Sigmoid colon (tissue), 4 donors: ENCODE measurements around the gene MYO10.

Experiments
- EP300 ChIP-seq, 4 donors: sonication (generic); formaldehyde crosslinking; IDR thresholded peaks; one replicate each; pipeline ENCODE4 v1.6.1; 2017; ENCODE audit warnings: antibody characterized with exemption in 4 of 4
- POLR2A ChIP-seq, 2 donors: fragments of 450-650 bp; IDR thresholded peaks; one replicate each; pipeline ENCODE4 v1.6.1; 2016; ENCODE audit warnings: antibody characterized with exemption in 2 of 2, mild to moderate bottlenecking in 2 of 2, moderate library complexity in 2 of 2
- POLR2AphosphoS5 ChIP-seq, 4 donors: sonication (generic); formaldehyde crosslinking; IDR thresholded peaks; one replicate each; pipeline ENCODE4 v1.6.1; 2017; ENCODE audit warnings: antibody characterized with exemption in 4 of 4
- TF ChIP-seq, protein P1 (sequence below), 4 experiments: fragments of 450-650 bp in 3 of 4; fragments of 200-600 bp in 1 of 4; IDR thresholded peaks; one replicate each; pipeline ENCODE4 v1.5.1; 2016 to 2019; ENCODE audit warnings: antibody characterized with exemption in 4 of 4, mild to moderate bottlenecking in 3 of 4, moderate library complexity in 2 of 4

DNA sequence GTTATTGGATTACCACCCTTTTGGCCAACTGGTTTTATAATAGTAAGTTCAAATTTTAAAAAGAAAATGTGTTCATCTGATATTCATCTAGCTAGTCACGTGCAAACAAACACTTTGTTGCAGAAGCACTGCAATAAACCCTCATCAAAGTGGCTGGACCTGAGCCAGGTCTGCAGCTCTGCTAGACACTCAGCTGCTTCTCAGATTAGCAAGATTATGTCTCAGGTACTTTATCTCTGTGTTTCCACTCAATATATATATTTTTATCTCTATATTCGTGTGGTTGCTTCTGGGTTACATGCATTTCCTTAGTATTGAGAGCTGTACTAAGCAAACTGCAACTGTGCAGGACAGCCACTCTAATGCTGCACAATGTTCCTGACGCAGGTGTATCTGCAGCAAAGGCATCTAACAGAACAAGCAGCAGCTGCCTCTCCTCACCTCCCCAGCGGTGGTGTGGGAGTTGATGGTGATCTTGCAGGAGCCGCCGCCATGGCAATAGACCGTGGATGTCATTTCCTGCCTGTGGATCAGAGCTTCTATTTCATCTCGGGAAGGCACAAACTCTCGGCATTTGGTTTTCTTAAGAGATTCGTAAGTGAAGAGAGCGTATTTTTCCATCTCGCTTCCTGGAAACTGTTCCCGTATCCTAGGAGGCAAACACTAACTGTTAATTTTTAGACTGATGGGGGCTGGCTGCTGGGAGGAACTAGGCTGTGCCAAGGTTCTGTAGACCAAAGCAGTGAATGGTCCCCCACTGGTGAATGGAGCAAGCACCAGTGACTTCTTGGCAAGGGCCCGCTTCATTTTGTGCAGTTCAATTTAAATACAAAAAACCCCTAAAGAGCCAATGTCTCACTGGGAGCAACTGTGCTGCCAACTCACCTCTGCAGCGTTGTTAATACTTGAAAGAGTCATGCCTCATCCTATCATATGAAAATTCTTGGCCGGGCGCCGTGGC is 262.6 kb downstream of the MYO10 start:
- TF ChIP-seq, protein P1, sequence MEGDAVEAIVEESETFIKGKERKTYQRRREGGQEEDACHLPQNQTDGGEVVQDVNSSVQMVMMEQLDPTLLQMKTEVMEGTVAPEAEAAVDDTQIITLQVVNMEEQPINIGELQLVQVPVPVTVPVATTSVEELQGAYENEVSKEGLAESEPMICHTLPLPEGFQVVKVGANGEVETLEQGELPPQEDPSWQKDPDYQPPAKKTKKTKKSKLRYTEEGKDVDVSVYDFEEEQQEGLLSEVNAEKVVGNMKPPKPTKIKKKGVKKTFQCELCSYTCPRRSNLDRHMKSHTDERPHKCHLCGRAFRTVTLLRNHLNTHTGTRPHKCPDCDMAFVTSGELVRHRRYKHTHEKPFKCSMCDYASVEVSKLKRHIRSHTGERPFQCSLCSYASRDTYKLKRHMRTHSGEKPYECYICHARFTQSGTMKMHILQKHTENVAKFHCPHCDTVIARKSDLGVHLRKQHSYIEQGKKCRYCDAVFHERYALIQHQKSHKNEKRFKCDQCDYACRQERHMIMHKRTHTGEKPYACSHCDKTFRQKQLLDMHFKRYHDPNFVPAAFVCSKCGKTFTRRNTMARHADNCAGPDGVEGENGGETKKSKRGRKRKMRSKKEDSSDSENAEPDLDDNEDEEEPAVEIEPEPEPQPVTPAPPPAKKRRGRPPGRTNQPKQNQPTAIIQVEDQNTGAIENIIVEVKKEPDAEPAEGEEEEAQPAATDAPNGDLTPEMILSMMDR (IDR thresholded peaks at IDR 0.05), result no peak
- TF ChIP-seq POLR2A (IDR thresholded peaks at IDR 0.05) (no peak), POLR2AphosphoS5 (IDR thresholded peaks at IDR 0.05) (no peak), EP300 (IDR thresholded peaks at IDR 0.05) (no peak)
